Activated CD4-positive, CD25-positive, alpha-beta regulatory T cell treated with anti-CD3 and anti-CD28 coated beads, Interleukin-2, amount 50 U/mL, for 72 hours (primary cell): ENCODE data around the gene RCOR1.

Experiments used
- DNase-seq: peaks from one replicate; pipeline ENCODE4 v3.0.0; 2021

Gene RCOR1

GRCh38 chr14:102729268-102729667, 136.8 kb downstream of the RCOR1 start:
- DNase-seq, result no peak

GRCh38 chr14:102729825-102730224, 137.4 kb downstream of the RCOR1 start:
- no peak for DNase-seq

DNA sequence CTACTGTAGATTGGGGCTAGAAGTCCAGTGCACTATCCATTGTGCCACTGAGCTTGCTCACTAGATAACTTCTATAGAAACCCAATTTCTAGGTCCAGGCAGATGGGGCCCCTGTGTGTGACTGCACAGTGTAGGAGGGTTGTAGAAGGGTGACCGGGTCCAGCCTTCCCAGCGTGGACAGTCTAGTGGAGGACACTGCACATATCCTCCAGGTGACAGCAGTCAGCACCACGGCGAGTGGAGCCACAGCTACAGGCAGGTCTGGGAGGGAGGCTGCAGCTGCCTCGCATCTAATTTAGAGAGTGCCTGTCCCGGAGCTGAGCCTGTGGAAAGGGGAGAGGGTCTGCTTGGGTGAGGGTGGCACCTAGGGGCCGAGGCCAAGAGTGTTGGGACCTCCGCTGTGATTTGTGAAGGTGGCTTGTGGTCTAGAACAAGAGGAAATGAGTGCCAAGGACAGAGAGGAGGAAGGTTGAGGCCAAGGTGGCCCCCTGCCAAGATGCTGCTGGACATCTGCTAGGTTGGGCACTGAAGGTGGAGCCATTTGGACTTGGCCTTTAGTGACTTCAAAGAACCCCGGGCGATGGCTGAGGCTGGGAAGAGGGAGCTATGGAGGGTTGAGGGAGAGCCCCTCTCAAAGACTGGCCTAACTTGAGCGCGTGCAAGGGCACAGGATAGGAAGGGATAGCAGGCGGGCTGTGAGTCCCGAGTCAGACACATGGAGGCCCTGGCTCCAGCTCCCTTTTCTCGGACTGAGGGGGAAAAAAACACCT, 138.8 kb downstream of the RCOR1 start:
- no peak for DNase-seq

DNA sequence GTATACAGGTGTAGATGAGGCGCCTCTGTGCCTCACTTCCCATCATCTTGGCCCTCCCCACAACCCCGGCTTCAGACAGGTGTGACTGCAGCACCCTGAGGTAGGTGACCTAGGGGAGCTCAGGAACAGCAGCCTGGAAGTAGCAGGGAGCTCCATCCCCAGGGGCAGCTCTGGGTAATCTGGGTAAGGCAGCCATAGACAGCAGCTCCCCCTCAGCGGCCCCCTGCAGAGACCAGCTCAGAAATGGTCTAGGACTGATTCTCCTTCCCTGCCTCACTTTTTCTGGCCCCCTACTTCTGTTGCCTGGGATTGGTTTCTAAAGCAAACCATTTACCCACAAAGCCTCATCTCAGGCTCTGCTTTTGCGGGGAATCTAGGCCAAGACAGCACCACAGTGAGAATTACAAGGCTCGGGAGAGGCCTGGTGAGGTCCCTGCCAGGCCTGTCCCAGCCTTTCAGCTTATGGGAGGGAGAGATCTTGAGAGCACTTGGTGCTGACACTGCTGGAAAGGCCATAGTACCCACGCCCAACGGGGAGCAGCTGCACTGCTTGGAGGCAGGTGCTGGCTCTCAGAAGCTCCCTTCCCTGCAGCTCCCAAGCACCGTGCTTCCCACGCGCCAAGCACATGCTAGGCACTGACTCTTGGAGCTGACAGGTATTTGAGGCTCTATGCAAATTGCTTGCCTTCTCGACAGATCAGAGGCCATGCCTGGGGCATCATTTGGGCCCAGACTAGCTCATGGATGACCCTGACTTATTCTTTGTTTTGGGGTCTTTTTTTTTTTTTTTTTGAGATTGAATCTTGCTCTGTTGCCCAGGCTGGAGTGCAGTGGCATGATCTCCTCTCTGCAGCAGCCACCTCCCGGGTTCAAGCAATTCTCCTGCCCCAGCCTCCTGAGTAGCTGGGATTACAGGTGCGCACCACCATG, 139.7 kb downstream of the RCOR1 start:
- DNase-seq, result no peak

DNA sequence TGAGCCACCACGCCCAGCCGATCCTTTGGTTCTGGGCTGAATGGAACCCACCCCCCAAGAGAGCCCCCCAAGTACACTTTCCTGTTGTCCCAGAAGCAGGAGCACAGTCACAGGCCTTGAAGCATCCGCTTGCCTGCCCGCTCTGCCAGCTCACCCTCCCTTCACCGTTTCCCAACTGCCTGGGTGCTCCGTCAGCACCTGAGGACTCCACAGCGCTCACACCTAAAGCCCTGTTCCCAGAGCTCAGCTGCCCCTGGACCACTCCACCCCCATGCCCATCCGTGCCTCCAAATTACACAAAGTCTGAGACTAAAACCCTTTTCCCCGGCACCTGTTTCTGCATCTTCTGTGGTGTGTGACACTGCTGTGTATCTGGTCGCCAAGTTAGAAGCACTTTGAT, 140.5 kb downstream of the RCOR1 start:
- no peak for DNase-seq

DNA sequence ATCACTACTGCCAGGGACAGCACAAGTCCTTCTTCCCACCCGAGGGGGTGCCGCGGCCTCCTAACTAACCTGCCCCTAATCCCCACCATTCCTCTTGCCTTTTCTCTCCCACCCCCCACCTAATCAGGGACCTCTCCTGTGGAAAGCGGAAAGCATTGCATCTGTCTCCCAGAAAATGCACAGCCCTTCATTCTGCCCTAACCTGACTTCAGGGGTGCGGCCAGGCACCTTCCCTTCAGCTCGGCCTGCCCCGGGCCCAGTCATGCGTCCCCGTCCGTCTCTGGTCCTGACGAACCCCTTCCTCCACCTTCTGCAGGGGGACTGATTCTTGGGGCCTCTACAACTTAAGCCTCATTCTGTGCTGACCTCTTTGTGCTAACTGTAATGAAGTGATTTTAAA, 140.9 kb downstream of the RCOR1 start:
- DNase-seq, result no peak

DNA sequence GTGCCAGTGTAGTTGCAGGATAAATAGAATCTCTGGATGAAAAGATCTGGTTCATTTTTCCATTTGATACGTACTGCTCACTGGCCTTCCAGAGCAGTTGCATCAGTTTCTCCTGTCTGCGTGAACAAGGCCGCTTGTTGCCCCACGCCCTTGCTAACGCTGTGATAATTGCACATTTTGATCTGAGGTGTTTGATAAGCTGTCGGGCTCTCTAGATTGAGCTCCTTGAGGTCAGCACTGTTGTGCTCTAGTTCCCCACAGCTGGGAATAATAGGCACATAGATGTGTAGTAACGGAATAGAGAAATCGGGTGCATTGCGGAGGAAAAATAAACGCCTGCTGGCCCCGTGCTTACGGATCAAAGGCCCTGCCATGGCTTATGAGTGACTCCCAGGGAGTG, 142.0 kb downstream of the RCOR1 start:
- no peak for DNase-seq

DNA sequence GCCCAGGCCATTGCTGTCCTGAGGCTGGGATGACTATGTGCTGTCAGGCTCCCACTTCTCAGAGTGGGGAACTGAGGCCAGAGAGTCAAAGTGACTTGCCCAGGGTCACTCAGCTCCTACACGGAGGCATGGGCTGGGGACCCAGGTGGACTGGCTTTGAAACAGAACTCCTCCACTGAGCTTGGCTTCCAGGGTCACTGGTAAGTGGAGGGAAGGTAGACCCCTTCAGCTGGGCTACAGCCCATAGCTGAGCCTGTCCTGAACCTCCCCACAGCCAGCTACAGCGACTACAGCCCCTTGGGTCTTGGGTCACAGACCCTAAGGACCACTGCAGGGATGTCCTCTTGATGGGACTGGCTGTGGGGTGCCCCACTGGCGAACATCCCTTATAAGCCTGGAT, 144.5 kb downstream of the RCOR1 start:
- no peak for DNase-seq

DNA sequence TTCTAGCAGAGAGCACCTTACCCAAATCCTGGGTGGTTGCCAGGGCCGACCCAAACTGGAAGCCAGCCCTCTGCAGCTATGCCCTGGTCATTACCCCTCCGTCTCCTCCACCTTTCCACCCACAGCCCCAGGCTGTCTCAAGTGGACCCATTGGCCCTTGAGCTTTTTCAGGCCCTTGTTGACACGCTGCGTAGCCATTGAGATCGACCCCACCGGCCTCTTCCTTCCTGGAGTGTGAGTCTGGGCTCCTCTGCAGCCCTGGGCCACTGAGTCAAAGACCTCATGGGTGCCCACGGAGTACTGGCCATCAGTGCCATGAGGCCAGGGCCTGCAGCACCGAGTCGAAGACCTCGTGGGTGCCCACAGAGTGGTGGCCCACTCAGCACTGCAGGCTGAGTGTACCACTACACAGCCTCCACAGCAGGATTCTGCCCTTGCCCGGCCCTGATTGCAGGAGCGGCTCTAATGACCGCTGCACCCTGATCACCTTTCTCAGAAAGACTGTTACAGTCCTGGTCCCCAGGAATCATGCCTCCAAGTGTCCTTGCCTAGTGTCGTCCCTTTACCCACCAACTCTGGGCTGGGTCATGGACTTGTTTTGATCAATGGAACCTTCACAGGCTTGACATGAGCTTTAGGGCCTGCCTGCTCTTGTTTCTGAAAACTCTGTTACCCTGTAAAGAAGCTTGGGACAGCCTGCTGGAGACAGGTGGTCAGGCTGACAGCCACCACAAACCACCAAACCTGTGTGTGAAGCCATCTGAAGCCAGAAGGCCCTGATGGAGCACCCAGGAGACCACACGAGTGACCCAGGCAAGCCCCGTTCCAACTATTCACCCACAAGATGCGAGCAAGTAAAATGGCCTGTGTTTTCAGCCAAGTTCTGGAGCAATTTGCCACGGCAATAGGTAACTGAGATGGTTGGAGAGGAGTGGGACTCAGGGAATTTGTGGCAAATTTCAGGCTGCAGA, 145.2 kb downstream of the RCOR1 start:
- DNase-seq, result no peak

GRCh38 chr14:102738373-102739189, 146.1 kb downstream of the RCOR1 start:
- no peak for DNase-seq

DNA sequence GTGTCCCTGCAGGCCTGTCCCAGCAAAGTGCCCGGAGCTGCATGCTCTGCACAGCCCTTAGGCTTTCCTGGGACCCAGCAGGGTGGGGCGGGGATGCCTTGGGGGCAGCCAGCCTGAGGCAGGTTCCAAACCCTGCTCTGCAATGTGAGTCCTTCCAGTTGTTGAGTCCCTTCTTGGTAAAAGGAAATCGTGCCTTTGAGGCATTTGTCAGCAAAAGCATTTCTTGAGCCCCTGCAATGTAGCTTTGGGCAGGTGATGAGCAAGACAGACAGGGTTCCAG, 146.7 kb downstream of the RCOR1 start:
- no peak for DNase-seq

DNA sequence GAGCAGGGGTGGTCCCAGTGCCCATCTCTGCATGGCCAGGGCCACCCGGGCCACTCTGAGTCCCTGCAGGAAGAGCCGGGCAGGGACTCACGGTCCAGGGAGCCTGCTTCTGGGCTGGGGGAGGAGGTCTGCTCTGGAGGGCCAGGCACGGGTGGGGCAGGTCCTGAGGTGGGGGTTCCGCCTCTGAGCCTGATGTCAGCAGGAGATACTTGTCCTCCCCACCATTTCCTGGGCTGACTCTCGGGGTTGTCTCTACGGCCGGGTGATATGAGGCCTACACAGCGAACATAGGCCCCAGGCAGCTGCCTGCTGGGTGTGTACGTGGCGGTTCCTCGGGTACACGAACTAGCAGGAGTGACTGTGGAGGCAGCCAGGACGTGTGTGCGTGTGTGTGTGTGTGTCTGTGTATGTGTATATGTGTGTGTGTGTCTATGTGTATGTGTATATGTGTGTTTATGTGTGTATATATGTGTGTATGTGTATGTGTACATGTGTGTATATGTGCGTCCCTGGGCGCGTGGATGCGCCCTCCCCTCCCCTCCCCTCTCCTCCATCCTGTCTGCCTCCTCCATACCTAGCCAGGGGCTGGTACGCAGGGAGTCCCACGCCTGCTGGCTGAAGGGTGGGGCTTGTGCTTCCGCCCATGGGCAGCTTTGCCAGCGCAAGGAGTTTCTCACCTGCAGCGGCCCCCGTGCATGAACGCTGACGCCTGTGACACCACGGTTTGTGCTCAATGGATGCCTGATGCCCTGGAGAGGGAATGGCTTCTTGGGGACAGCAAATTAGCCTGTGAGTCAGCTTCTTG, 154.4 kb downstream of the RCOR1 start:
- DNase-seq, result no peak

DNA sequence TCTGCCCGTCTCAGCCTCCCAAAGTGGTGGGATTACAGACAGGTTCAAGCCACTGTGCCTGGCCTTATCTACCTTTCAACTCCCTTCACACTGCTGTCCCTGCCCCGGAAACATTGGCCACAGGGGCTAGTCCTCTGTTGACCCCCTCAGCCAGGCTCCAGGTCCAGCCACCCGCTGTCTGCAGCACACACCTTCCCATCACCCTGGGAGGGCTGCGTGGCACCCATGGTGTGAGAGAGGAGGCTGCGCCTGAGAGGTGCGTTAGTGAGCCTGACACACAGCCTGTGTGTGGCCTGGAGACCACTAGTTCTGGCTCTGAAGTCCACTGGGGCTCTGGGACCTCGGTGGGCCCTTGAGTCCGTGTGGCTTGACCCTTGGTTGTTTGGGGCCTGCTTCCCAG, 156.4 kb downstream of the RCOR1 start:
- no peak for DNase-seq

DNA sequence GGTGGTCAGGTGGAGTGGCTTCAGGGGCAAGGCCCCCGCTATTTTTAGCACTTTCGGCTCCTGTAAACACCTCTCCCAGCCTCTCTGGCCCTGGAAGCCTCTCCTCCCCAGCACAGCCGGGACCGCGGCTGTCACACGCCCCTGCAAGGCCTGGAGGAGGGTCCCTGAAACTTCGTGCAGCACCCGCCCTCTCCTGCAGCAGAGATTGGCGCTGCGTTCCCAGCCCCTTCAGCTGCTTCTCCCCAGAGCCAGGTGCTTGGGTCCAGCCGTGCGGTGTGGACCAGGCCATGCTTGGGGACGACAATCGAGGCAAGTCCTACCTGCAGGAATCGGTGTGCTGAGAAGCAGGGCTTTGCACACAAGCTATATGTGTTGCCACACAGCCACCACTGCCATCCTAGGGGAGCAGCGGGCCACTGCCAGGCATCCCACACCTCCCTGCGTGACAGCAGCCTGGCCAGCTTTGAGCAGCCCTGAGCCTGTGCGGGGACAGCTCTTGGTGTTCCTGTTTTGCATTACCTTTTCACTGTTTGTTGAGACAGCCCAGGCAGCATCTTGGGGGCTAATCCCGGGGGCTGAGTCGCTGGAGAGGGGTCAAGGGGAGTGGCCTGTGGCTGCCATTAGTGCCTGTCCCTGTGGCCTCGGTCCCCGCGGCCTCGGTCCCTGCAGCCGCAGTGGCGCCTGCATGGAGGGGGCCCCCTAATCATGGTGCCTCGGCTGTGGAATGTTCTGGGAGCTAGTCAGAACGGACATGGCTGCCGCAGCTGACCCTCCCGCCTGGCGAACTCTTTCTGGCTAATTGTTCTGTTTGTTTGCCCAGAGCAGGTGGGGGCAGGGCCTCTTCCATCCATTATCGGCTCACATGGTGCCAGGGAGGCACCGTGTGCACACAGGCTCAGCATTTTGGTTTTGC, 157.2 kb downstream of the RCOR1 start:
- DNase-seq, result no peak

- no peak for DNase-seq
Observed at GRCh38 chr14:102750376-102750775, 157.9 kb downstream of the RCOR1 start.

DNA sequence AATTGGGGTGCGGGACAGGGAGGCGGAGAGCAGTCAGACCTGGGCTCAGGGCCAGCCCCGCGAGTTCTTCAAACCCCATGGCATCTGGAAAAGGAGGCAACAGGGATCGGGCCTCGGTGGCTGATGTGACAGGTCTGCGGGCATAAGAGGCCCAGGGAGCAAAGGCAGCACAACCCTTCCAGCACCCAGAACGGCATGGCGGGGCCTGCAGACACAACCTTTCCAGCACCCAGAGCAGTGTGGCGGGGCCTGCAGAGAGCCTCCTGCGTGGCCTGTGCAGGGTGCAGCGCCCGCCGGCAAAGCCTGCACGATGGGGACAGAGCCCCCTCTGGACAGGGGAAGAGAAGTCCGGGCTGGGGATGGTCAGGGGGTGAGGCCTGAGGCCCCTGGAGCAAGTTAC, 158.6 kb downstream of the RCOR1 start:
- no peak for DNase-seq

DNA sequence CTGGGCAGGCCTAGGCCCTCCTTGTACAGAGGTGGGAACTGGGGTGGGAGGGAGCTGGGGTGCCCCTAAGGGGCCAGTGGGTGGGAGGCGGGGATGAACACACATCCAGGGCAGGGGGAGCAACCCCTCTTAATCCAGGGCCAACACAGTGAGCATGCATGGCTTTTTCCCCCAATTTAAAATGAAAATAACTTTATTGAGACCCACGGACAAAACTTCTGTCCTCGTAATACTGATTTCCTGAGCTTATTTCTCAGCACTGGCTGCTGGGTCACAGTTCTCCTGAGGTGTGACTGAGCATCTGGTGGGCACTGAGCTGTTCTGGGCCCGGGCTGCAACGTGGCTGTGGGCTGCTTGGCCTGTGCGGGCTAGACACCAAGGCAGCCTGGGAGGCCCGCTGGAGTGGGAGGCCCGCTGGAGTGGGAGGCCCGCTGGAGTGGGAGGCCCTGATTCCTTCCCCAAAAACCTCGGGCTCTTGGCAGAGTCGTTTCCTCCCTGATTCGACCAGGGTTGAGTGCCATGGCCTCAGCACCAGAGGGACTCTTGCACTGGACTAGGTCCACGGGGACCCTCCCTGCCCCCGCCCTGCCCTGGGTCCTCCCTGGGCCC, 159.9 kb downstream of the RCOR1 start:
- DNase-seq, result no peak

DNA sequence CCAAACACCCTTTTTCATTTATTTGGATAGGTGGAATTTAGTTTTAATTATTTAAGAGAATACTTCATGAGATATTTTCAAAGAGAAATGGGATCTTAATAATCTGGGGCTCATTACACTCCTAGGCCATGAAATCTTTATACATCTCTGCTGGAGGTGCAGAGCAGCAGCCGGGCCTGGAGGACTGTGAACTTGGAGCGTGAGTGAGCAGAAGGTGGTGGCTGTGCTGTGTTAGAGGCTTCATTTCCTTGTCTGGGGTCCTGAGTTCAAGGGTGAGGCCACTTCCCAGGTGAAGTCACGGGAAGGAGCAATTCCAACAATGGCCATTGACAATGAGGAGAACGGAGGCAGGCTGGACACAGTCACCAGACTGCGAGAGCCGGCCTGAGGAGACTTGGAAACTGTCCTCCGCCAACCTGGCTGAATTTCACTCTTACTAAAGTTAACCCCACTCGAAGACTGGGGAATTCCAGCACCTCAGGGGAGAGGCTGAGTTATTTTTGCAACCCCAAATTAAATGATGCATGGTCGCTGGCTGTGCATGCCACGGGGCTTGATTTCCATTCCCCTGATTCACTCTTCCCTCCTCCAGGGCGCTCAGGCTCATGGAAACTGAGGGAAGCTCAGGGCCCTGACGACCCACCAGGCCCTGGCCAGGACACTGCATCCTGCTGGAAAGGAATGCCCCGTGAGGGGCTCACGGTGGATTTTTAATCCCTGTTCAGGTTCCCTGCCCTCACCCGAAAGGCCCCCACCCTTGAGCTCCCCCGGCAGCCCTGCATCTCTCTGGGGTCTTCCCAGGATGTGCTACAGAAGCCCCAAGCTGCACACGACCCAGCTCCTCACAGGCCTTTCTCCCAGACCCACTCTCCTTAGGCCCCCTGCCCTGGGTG, 162.2 kb downstream of the RCOR1 start:
- no peak for DNase-seq

- no peak for DNase-seq
Observed at GRCh38 chr14:102757646-102758045, 165.2 kb downstream of the RCOR1 start.
